CD4-positive, alpha-beta T cell treated with Interleukin-15 for 1 hour (primary cell): Measurements from ENCODE around the gene IRX2.

Experiments used
- DNase-seq: peaks from one replicate; pipeline ENCODE4 v3.0.0-alpha.2; 2020

IRX2 gene

DNA sequence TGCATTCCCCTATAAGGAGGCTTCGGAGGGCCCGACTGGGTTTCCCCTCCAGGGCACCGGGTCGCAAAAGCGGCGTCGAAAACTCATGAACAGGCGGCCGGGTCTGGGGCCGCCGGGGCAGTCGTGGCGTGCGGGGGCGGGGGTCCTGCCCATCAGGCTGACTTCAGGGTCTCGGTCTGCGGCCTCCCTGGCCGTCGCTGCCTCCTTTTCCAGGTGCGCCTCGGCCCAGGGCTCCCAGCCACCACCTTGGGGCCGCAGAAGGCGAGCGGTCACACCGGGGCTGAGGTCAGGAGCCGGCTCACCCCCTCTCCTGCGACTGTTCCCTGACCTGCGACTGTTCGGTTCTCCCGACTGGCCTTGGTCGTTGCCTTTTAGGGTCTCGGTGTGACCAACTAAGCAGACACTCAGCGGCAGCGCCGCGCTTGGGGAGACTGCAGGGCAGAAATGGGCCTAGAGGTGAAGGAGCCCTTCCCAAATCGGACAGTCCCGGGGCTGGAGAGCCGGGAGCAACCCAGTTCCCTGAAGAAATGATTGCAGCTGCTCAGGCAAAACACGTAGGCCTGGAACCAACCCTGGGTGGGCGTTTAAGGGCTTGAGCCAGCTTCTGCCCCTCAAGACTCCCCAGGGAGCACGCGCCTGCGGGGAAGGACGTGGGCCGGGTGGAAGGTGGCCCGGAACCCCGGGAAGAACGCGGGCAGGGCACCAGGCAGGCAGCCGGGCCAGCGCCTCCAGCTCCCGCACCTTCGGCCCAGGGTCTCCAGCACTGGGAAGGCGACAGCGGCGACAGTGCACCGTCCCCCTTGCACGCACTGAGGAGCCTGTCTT lies 11.2 kb downstream of the IRX2 start:
- no peak for DNase-seq

DNA sequence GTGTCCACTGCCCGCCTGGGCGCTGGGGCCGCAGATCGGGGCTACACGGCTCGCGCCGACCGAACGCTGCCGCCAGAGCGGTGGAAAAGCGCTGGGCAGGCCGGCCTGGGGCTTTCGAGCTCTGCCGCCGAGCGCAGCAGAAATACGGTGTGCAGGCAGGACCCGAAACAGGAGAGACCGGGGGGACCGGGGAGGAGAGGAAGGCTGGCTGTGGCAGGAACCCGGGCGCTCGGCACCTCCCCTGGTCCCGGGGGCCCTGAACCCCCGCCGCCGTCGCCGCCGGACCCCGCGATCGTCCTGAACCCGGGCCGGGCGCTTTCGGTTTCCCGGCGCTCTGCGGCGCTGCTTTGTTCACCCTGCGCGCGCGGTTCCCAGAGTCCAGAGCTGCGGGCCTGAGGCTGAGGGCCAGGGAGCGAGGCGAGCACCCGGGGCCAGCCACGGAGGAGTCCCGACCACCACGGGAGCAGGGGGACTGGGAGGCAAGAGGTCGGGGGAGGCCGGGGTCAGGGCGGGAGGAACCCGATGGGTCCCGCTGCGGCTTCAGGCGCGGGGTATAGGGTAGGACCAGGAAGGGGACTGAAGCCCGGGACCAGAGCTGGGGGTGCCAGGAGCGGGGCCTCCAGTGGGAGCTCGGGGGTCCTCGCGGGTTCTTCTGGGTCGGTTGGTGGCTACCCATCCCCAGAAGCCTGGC lies 12.0 kb downstream of the IRX2 start:
- DNase-seq: no peak

DNA sequence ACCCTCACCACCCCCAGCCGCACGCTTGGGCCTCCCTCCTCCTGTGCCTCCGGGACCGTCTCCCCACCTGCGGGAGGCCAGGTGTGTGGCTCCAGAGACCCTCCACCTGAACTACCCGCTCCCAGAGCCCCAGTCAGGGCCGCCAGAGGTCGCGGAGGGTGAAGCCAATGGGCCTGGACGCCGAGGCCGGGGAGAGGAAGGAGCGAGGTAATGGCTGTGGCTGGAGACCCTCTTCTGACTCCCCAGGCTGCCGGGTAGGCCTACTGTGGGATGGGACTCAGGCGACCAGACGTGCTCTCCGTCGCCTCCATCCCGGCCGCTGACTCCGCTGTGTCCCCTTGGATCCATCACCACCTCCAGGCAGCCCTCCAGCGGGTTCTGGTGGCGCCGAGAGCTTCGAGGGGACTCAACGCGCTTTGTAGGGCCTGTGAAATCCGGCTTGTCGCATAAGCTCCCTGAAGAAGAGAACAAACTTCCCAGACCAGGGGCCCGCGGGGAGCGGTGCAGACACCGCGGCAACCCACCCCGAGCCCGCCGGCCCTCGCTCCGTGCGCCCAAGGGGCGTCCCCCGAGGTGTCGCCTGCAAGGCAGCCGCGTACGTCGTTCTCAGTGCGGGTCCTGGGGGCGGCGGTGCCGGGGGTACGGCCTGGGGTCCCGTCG lies 12.6 kb downstream of the IRX2 start:
- no peak for DNase-seq

GRCh38 chr5:2738156-2738699 lies 13.2 kb downstream of the IRX2 start:
- DNase-seq: no peak

GRCh38 chr5:2737273-2738155 lies 14.0 kb downstream of the IRX2 start:
- no peak for DNase-seq

- no peak for DNase-seq
Observed at GRCh38 chr5:2736872-2737271, 14.6 kb downstream of the IRX2 start.

GRCh38 chr5:2735996-2736395 lies 15.5 kb downstream of the IRX2 start:
- no peak for DNase-seq

DNA sequence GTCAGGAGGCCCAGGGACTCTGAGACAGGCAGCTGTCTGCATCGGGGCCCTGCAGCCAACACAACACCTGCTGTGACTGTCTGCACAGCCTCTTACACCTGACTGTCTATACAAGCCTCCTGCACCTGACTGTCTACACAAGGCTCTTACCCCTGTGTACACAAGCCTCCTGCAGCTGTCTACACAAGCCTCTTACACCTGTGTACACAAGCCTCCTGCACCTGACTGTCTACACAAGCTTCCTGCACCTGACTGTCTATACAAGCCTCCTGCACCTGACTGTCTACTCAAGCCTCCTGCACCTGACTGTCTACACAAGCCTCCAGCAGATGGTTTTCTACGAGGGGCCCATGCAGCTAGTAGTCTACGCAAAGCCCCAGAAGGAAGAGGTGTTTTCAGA lies 18.6 kb downstream of the IRX2 start:
- DNase-seq: no peak

GRCh38 chr5:2732004-2732403 lies 19.5 kb downstream of the IRX2 start:
- DNase-seq: no peak

- no peak for DNase-seq
Observed at GRCh38 chr5:2729189-2729588, 22.3 kb downstream of the IRX2 start.

GRCh38 chr5:2727550-2727949 lies 23.9 kb downstream of the IRX2 start:
- DNase-seq: no peak

DNA sequence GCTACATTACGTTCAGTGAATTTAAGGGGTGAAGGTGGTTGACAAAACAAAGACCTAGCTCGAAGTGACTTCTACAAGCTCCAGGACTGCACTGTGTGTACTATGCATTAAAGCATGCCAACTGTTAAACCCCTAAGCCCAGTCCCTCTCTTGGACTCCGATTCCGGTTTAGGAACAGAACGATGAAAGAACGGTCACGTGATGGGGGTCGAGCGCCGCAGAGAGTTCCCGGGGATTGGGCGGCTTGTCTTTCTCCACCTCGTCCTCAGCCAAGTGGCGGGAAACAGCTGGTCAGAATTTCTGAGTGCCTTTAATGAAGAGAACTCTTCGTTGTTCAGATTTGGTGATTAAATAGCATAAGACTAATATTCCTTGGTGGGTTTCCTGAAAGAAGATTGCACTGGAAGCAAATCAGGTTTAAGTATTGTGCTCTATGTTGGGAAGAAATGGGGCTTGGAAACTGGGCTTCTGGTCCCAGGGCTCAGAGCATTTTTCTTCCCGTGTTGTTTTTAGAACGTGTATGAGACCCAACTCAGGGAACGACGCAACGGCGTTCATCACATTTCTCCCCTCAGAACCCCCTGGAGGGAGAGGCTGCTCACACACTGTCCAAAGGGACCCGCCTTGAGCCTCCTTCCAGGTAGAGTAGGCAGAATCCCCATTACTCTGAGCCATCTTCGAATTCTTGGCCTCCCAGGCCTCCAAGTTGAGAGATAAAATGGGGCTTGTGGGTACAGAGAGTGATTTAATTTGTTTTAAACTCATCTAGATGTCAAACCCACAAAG lies 25.3 kb downstream of the IRX2 start:
- DNase-seq: no peak

GRCh38 chr5:2724831-2725230 lies 26.6 kb downstream of the IRX2 start:
- DNase-seq: no peak

- no peak for DNase-seq
Observed at GRCh38 chr5:2724031-2724581, 27.4 kb downstream of the IRX2 start.

DNA sequence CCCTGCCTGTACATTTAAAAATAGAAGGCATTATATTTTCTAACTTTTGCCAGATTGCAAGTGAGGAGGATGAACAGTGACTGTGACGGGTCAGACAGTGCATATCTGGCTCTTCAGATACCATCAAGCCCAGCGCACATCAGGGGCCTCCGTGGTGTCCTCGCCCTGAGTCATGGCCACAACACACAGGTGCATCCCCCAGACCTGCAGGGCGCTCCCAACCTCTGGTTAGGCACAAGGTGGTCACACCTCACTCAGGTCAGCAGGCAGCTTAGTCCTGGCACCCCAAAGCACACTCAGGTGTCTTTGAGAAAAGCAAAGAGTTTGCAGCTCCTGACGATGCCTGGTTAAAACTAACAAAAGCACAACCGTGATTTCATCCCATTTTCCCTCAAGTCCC lies 28.6 kb downstream of the IRX2 start:
- no peak for DNase-seq

- no peak for DNase-seq
Observed at GRCh38 chr5:2721385-2722138, 29.9 kb downstream of the IRX2 start.

GRCh38 chr5:2719332-2719731 lies 32.1 kb downstream of the IRX2 start:
- no peak for DNase-seq

GRCh38 chr5:2718115-2718514 lies 33.4 kb downstream of the IRX2 start:
- no peak for DNase-seq

- DNase-seq: no peak
Observed at GRCh38 chr5:2715856-2716255, 35.6 kb downstream of the IRX2 start.

GRCh38 chr5:2714805-2715204 lies 36.7 kb downstream of the IRX2 start:
- DNase-seq: no peak

GRCh38 chr5:2714026-2714425 lies 37.5 kb downstream of the IRX2 start:
- no peak for DNase-seq
